CD4-positive, alpha-beta T cell treated with Interleukin-15 for 1 hour (primary cell): Measurements from ENCODE around the gene CLDN18.

Experiments
- DNase-seq: peaks from one replicate; pipeline ENCODE4 v3.0.0-alpha.2; 2020

Gene CLDN18

GRCh38 chr3:138009476-138010272 lies at the start of gene CLDN18:
Gene CLDN18, plus strand, starts transcription at chr3:138010165. Its CDS starts 61 bp downstream, at chr3:138010226.
- DNase-seq = no peak

- no peak for DNase-seq
These were observed 47.7 kb upstream of the CLDN18 start for GRCh38 chr3:137962251-137962650.

GRCh38 chr3:137963463-137963862 lies 46.5 kb upstream of the CLDN18 start:
- DNase-seq = no peak

GRCh38 chr3:137970914-137971831 lies 38.8 kb upstream of the CLDN18 start:
- peak; percentile 25 for DNase-seq

- no peak for DNase-seq
These were observed 37.6 kb upstream of the CLDN18 start for GRCh38 chr3:137972396-137972795.

- no peak for DNase-seq
These were observed 31.6 kb upstream of the CLDN18 start for GRCh38 chr3:137978328-137978727.

GRCh38 chr3:137987723-137988122 lies 22.2 kb upstream of the CLDN18 start:
- DNase-seq = no peak

GRCh38 chr3:137988152-137988551 lies 21.8 kb upstream of the CLDN18 start:
- no peak for DNase-seq

- DNase-seq = no peak
These were observed 21.0 kb upstream of the CLDN18 start for GRCh38 chr3:137988982-137989381.

- no peak for DNase-seq
These were observed 19.5 kb upstream of the CLDN18 start for GRCh38 chr3:137990427-137990826.

GRCh38 chr3:137992592-137992991 lies 17.4 kb upstream of the CLDN18 start:
- no peak for DNase-seq

- no peak for DNase-seq
These were observed 11.6 kb upstream of the CLDN18 start for GRCh38 chr3:137998121-137999042.

GRCh38 chr3:138003069-138003468 lies 6.9 kb upstream of the CLDN18 start:
- no peak for DNase-seq

GRCh38 chr3:138005627-138006026 lies 4.3 kb upstream of the CLDN18 start:
- DNase-seq = no peak

- DNase-seq = no peak
These were observed 2.1 kb upstream of the CLDN18 start for GRCh38 chr3:138007898-138008297.

GRCh38 chr3:138010273-138010590 lies 267 bp downstream of the CLDN18 start:
- DNase-seq = no peak

- no peak for DNase-seq
These were observed 1.8 kb downstream of the CLDN18 start for GRCh38 chr3:138011722-138012121.

GRCh38 chr3:138012526-138012925 lies 2.6 kb downstream of the CLDN18 start:
- DNase-seq = no peak

GRCh38 chr3:138016065-138016464 lies 6.1 kb downstream of the CLDN18 start:
- DNase-seq = no peak

GRCh38 chr3:138019281-138020069 lies 9.5 kb downstream of the CLDN18 start:
- DNase-seq = no peak

GRCh38 chr3:138023754-138024153 lies 13.8 kb downstream of the CLDN18 start:
- DNase-seq = no peak

GRCh38 chr3:138025553-138025952 lies 15.6 kb downstream of the CLDN18 start:
- no peak for DNase-seq
